ENCODE results near the gene USP46.

USP46 gene

DNA sequence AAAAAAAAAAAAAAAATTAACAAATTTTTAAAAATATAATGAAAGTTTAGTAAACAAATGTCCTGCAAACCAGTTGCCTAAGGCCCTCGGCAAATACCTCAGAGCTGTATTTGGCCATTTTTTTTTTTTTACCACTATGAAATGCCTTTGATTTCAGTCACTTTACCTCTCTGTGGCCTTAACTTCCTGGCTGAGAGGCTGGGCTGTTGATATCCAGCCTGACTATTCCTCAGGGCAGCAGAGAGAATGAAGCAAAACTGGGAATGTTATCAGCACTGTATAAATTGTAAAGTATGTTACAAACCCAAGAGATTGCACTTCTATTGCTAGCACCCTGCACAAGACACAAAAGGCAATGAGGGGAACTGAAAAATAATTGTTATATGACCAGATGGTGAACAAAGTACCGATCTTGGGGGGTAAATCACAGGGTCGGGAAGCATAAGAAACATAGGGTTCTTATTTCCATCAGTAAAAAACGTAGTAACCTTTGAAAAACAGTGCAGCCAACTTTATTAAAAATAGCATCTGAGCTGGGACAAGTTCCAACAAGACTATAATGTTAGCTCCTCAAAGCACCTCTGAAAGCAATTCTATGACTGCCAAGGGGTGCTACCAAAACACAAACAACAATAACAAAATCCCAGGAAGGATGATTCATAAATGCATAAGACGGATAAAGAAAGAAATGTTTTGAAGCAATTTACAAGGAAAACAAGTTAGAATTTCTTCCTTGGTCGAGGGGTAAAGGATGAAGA is 18.1 kb downstream of the USP46 start:
- no peaks in the 10 kb centered on the region for H3K9me3 Mint-ChIP-seq
- no peaks in the 10 kb centered on the region for H3K36me3 Mint-ChIP-seq
- H3K4me1 Mint-ChIP-seq = peaks cover 5% of the 10 kb centered on the region
- no peaks in the 10 kb centered on the region for H3K27me3 Mint-ChIP-seq
- H3K27ac Mint-ChIP-seq = no peak overlapping the region
- H3K4me3 Mint-ChIP-seq = no peak overlapping the region

DNA sequence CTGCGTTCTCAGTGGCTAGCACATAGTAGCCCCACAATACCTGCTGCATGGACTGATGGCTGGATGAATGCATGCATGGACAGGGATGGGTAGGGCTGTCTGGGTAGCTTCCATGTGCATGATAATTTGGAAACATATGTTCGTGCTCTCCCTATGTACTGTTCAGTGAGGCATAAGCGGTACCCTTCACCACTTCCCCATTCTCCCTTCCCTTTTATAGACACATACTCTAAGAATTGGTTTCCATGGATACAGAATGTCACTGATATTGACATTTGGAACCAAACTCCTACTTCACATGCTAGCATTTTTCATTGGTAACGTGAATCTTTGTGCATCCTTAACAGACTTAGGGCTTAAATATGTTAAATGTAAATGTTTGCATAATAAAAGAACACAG is 20.4 kb downstream of the USP46 start:
- no peaks in the 10 kb centered on the region for H3K9me3 Mint-ChIP-seq
- H3K4me1 Mint-ChIP-seq = peaks cover 5% of the 10 kb centered on the region
- no peak overlapping the region for H3K4me3 Mint-ChIP-seq
- no peaks in the 10 kb centered on the region for H3K27me3 Mint-ChIP-seq
- H3K36me3 Mint-ChIP-seq = no peaks in the 10 kb centered on the region
- no peak overlapping the region for H3K27ac Mint-ChIP-seq

GRCh38 chr4:52637116-52637515 is 22.0 kb downstream of the USP46 start:
- Mint-ChIP-seq H3K27me3 (no peaks in the 10 kb centered on the region), H3K9me3 (no peaks in the 10 kb centered on the region), H3K36me3 (no peaks in the 10 kb centered on the region), H3K4me1 (peaks cover 5% of the 10 kb centered on the region), H3K4me3 (no peak overlapping the region), H3K27ac (no peak overlapping the region)

GRCh38 chr4:52635560-52635959 is 23.5 kb downstream of the USP46 start:
- Mint-ChIP-seq H3K9me3 (no peaks in the 10 kb centered on the region), H3K4me3 (no peak overlapping the region), H3K27me3 (no peaks in the 10 kb centered on the region), H3K27ac (no peak overlapping the region), H3K36me3 (no peaks in the 10 kb centered on the region), H3K4me1 (no peaks in the 10 kb centered on the region)

GRCh38 chr4:52635130-52635529 is 24.0 kb downstream of the USP46 start:
- H3K27ac Mint-ChIP-seq = no peak overlapping the region
- H3K4me3 Mint-ChIP-seq = no peak overlapping the region
- H3K9me3 Mint-ChIP-seq = no peaks in the 10 kb centered on the region
- no peaks in the 10 kb centered on the region for H3K36me3 Mint-ChIP-seq
- no peaks in the 10 kb centered on the region for H3K27me3 Mint-ChIP-seq
- no peaks in the 10 kb centered on the region for H3K4me1 Mint-ChIP-seq

- H3K27ac Mint-ChIP-seq = no peak overlapping the region
- H3K4me3 Mint-ChIP-seq = no peak overlapping the region
- no peaks in the 10 kb centered on the region for H3K36me3 Mint-ChIP-seq
- no peaks in the 10 kb centered on the region for H3K27me3 Mint-ChIP-seq
- H3K4me1 Mint-ChIP-seq = no peaks in the 10 kb centered on the region
- no peaks in the 10 kb centered on the region for H3K9me3 Mint-ChIP-seq
Measured at GRCh38 chr4:52633846-52634245, 25.3 kb downstream of the USP46 start.

DNA sequence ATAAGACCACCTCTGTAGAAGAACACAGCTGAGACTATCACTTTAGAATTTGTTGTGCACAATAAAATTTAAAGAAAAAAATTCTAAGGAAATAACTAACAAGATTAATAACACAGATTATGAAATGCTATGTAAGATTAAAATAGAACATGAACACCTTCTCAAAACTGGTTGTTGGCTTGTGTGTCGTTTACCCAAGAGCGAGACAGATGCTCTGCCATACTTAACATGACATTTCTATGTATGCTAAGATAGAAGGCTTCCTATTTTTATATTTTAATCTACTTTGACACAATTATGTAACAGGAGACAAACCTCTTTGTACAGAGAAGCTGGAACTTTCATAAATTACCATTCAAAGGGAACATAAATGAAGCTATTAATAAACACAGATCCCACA is 30.1 kb downstream of the USP46 start:
- no peaks in the 10 kb centered on the region for H3K4me1 Mint-ChIP-seq
- H3K27ac Mint-ChIP-seq = no peak overlapping the region
- H3K9me3 Mint-ChIP-seq = no peaks in the 10 kb centered on the region
- no peaks in the 10 kb centered on the region for H3K27me3 Mint-ChIP-seq
- H3K36me3 Mint-ChIP-seq = peaks cover 3% of the 10 kb centered on the region
- H3K4me3 Mint-ChIP-seq = no peak overlapping the region

- Mint-ChIP-seq H3K4me3 (no peak overlapping the region), H3K4me1 (no peaks in the 10 kb centered on the region), H3K9me3 (no peaks in the 10 kb centered on the region), H3K27ac (no peak overlapping the region), H3K27me3 (no peaks in the 10 kb centered on the region), H3K36me3 (peaks cover 3% of the 10 kb centered on the region)
Measured at GRCh38 chr4:52628543-52628942, 30.6 kb downstream of the USP46 start.

DNA sequence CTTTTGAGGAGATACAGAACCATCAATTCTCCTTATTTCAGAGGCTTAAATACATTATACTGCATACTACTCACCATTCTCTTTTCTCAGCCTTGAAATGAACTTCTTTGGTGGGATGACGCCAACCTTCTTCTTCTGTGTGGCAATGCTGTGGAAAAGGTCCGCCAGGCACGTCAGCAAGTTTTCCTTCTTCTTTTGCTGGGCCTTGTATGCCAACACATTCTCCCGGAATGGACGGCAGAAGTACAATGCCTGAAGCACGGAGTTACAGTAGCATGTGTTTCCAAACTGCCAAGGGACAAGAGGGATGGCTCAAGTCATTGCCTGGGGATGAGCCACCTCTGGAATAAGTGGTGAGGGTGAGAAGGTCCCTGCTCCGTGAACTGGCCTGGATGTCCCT is 31.2 kb downstream of the USP46 start:
- no peak overlapping the region for H3K4me3 Mint-ChIP-seq
- H3K36me3 Mint-ChIP-seq = peaks cover 5% of the 10 kb centered on the region
- no peak overlapping the region for H3K27ac Mint-ChIP-seq

GRCh38 chr4:52625216-52625615 is 33.9 kb downstream of the USP46 start:
- Mint-ChIP-seq H3K27me3 (no peaks in the 10 kb centered on the region), H3K36me3 (peaks cover 6% of the 10 kb centered on the region), H3K9me3 (no peaks in the 10 kb centered on the region), H3K4me1 (no peaks in the 10 kb centered on the region), H3K27ac (no peak overlapping the region), H3K4me3 (no peak overlapping the region)

More for the DNA sequence above, 31.2 kb downstream of the USP46 start:
- Mint-ChIP-seq H3K27me3 (no peaks in the 10 kb centered on the region), H3K4me1 (no peaks in the 10 kb centered on the region), H3K9me3 (no peaks in the 10 kb centered on the region)

GRCh38 chr4:52622564-52622963 is 36.5 kb downstream of the USP46 start:
- H3K9me3 Mint-ChIP-seq = no peaks in the 10 kb centered on the region
- no peak overlapping the region for H3K4me3 Mint-ChIP-seq
- H3K27me3 Mint-ChIP-seq = no peaks in the 10 kb centered on the region
- no peaks in the 10 kb centered on the region for H3K4me1 Mint-ChIP-seq
- H3K36me3 Mint-ChIP-seq = peaks cover 4% of the 10 kb centered on the region
- no peak overlapping the region for H3K27ac Mint-ChIP-seq

- no peak overlapping the region for H3K4me3 Mint-ChIP-seq
- H3K27ac Mint-ChIP-seq = no peak overlapping the region
Measured at GRCh38 chr4:52621567-52621966, 37.5 kb downstream of the USP46 start.

GRCh38 chr4:52619591-52619931 is 39.5 kb downstream of the USP46 start:
- Mint-ChIP-seq H3K4me1 (peaks cover 3% of the 10 kb centered on the region), H3K27me3 (no peaks in the 10 kb centered on the region), H3K4me3 (no peak overlapping the region), H3K36me3 (peaks cover 3% of the 10 kb centered on the region), H3K9me3 (no peaks in the 10 kb centered on the region), H3K27ac (no peak overlapping the region)

More at GRCh38 chr4:52621567-52621966, 37.5 kb downstream of the USP46 start:
- H3K36me3 Mint-ChIP-seq = peaks cover 3% of the 10 kb centered on the region
- no peaks in the 10 kb centered on the region for H3K27me3 Mint-ChIP-seq
- peaks cover 3% of the 10 kb centered on the region for H3K4me1 Mint-ChIP-seq
- H3K9me3 Mint-ChIP-seq = no peaks in the 10 kb centered on the region

- peaks cover 3% of the 10 kb centered on the region for H3K4me1 Mint-ChIP-seq
- H3K36me3 Mint-ChIP-seq = peaks cover 3% of the 10 kb centered on the region
- no peaks in the 10 kb centered on the region for H3K9me3 Mint-ChIP-seq
- no peak overlapping the region for H3K4me3 Mint-ChIP-seq
- H3K27me3 Mint-ChIP-seq = no peaks in the 10 kb centered on the region
- no peak overlapping the region for H3K27ac Mint-ChIP-seq
Measured at GRCh38 chr4:52618795-52619590, 40.1 kb downstream of the USP46 start.

GRCh38 chr4:52617336-52618020 is 41.6 kb downstream of the USP46 start:
- Mint-ChIP-seq H3K4me1 (peaks cover 3% of the 10 kb centered on the region), H3K27me3 (no peaks in the 10 kb centered on the region), H3K27ac (no peak overlapping the region)

DNA sequence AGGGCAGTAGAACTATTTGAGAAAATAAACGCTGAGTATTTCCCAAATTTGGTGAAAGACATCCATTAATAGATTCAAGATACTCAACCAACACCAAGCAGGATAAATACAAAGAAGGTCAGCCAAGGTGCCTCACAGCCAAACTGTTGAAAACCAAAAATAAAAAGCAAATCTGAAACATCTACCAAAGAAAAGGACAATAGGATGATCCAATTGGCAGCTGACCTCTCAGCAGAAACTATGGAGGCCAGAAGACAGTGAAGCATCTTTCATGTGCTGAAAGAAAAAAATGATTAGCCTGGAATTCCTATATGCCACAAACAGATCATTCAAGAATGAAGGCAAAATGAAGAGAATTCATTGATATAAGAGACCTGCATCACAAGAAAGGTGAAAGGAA is 44.9 kb downstream of the USP46 start:
- Mint-ChIP-seq H3K9me3 (peaks cover 4% of the 10 kb centered on the region), H3K4me3 (no peak overlapping the region), H3K27ac (no peak overlapping the region), H3K4me1 (peaks cover 3% of the 10 kb centered on the region), H3K36me3 (peaks cover 14% of the 10 kb centered on the region), H3K27me3 (peaks cover 2% of the 10 kb centered on the region)

More at GRCh38 chr4:52617336-52618020, 41.6 kb downstream of the USP46 start:
- Mint-ChIP-seq H3K36me3 (peaks cover 4% of the 10 kb centered on the region), H3K9me3 (no peaks in the 10 kb centered on the region), H3K4me3 (no peak overlapping the region)

Measured in activated naive CD4-positive, alpha-beta T cell treated with anti-CD3 and anti-CD28 coated beads, Interleukin-2, amount 50 U/mL, for 24 hours (primary cell).